ENCODE measurements around the gene MAP2. TPM values are rescaled to one million over a fixed set of nuclear protein-coding genes. Genes with fewer than 3 reads are reported as not detected.

The MAP2 gene
- total RNA-seq, 1 donor from 2014 or later, result 15.5 TPM

GRCh38 chr2:209529579-209529978, 105.7 kb downstream of the MAP2 start:
- H3K4me3 ChIP-seq, result no peak overlapping the region
- intact Hi-C loops (cut with DNase I), result no loop called here
- H3K36me3 ChIP-seq, result no peaks in the 10 kb centered on the region
- no peaks in the 10 kb centered on the region for H3K4me1 ChIP-seq
- no peak overlapping the region for H3K27ac ChIP-seq
- no peaks in the 10 kb centered on the region for H3K27me3 ChIP-seq
- DNase-seq (ENCODE audit: extremely low spot score in 2 of 2), result no peak
- TF ChIP-seq POLR2AphosphoS5 (IDR thresholded peaks at IDR 0.05; ENCODE audit: insufficient read depth in 1 of 2, low read depth in 1 of 2) (no peak), POLR2A (IDR thresholded peaks at IDR 0.05) (no peak), CTCF (IDR thresholded peaks at IDR 0.05) (no peak)
- H3K9me3 ChIP-seq, result no peaks in the 10 kb centered on the region

- Histone ChIP-seq H3K27me3 (no peaks in the 10 kb centered on the region), H3K27ac (no peak overlapping the region), H3K9me3 (no peaks in the 10 kb centered on the region), H3K4me1 (no peaks in the 10 kb centered on the region), H3K36me3 (no peaks in the 10 kb centered on the region), H3K4me3 (no peak overlapping the region)
- no peak for DNase-seq (ENCODE audit: extremely low spot score in 2 of 2)
- intact Hi-C loops (cut with DNase I), result no loop called here
- TF ChIP-seq CTCF (IDR thresholded peaks at IDR 0.05) (no peak), POLR2A (IDR thresholded peaks at IDR 0.05) (no peak), POLR2AphosphoS5 (IDR thresholded peaks at IDR 0.05; ENCODE audit: insufficient read depth in 1 of 2, low read depth in 1 of 2) (no peak)
Observed at GRCh38 chr2:209532321-209532720, 108.5 kb downstream of the MAP2 start.

- Histone ChIP-seq H3K27ac (no peak overlapping the region), H3K9me3 (no peaks in the 10 kb centered on the region), H3K27me3 (no peaks in the 10 kb centered on the region), H3K36me3 (no peaks in the 10 kb centered on the region), H3K4me1 (no peaks in the 10 kb centered on the region), H3K4me3 (no peak overlapping the region)
- no peak for DNase-seq (ENCODE audit: extremely low spot score in 2 of 2)
- TF ChIP-seq CTCF (IDR thresholded peaks at IDR 0.05) (no peak), POLR2A (IDR thresholded peaks at IDR 0.05) (no peak), POLR2AphosphoS5 (IDR thresholded peaks at IDR 0.05; ENCODE audit: insufficient read depth in 1 of 2, low read depth in 1 of 2) (no peak)
- intact Hi-C loops (cut with DNase I), result no loop called here
Observed at GRCh38 chr2:209533391-209533790, 109.5 kb downstream of the MAP2 start.

GRCh38 chr2:209534228-209534627, 110.4 kb downstream of the MAP2 start:
- intact Hi-C loops (cut with DNase I), result no loop called here
- TF ChIP-seq POLR2AphosphoS5 (IDR thresholded peaks at IDR 0.05; ENCODE audit: insufficient read depth in 1 of 2, low read depth in 1 of 2) (no peak), POLR2A (IDR thresholded peaks at IDR 0.05) (no peak), CTCF (IDR thresholded peaks at IDR 0.05) (no peak)
- H3K4me3 ChIP-seq, result no peak overlapping the region
- DNase-seq (ENCODE audit: extremely low spot score in 2 of 2), result no peak
- no peaks in the 10 kb centered on the region for H3K36me3 ChIP-seq
- H3K4me1 ChIP-seq, result no peaks in the 10 kb centered on the region
- no peaks in the 10 kb centered on the region for H3K27me3 ChIP-seq
- H3K27ac ChIP-seq, result no peak overlapping the region
- H3K9me3 ChIP-seq, result no peaks in the 10 kb centered on the region

- Histone ChIP-seq H3K27ac (no peak overlapping the region), H3K4me1 (no peaks in the 10 kb centered on the region), H3K4me3 (no peak overlapping the region), H3K36me3 (no peaks in the 10 kb centered on the region), H3K9me3 (no peaks in the 10 kb centered on the region), H3K27me3 (no peaks in the 10 kb centered on the region)
- TF ChIP-seq POLR2AphosphoS5 (IDR thresholded peaks at IDR 0.05; ENCODE audit: insufficient read depth in 1 of 2, low read depth in 1 of 2) (no peak), POLR2A (IDR thresholded peaks at IDR 0.05) (no peak)
- intact Hi-C loops (cut with DNase I), result no loop called here
- no peak for DNase-seq (ENCODE audit: extremely low spot score in 2 of 2)
Observed at GRCh38 chr2:209536363-209536762, 112.5 kb downstream of the MAP2 start.
